Activated naive CD8-positive, alpha-beta T cell treated with anti-CD3 and anti-CD28 coated beads, Interleukin-2, amount 50 U/mL, for 16 hours (primary cell): ENCODE data around the gene KCTD20.
"Not testable (repeated sequence)": the region's sequence is repeated elsewhere in the genome, so short reads cannot be mapped to it uniquely, and the experiment has no call there.

Experiments
- DNase-seq: peaks from one replicate; pipeline ENCODE4 v3.0.0-alpha.2; 2020; ENCODE audit warnings: low read depth, low spot score

KCTD20 gene

DNA sequence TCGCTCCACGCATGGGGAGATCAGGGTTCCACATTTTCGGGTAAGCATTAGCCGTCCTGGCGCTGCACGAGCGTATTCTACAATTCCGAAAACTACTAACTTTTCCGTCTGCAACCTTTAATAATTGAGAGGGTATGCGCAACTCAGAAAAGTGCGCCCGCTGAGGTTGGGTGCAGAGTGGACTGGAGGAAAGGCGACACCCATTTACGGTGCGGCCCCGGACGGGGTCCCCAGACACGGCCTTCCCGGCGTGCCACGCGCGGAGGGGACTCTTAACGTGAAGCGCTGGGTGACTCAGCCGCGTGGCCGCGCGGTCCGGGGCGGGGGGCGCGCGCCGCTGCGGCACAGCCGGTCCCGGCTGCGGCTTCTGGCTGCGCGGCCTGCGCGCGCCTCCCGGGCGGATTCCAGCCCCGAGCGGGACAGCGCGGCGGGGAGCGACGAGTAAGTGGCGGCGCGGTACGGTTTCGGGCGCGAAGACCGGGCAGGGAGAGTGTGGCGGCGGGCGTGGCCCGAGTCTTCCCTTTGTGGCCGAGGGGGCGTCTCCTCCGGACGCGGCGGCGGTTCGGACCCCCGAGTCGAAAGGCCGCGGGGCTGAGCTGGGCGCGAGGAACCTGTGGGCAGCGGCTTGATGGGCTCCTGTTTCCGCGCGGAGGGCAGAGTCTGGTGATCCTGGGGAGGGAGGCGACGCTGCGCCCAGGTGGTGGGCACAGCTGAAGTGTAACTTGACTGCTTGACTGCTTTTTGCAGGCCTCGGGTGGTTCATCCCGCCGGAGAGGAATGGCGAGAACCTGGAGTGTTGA, at the start of gene KCTD20, which contains the start of gene PXT1:
KCTD20 (plus strand) TSS at position 330 of the 800 bp plus-strand sequence. CDS start 27,098 bp downstream, outside the sequence.
PXT1 (minus strand) TSS at position 184 of the 800 bp plus-strand sequence. CDS start 16,772 bp downstream, outside the sequence.
- DNase-seq, result peak; percentile 78

DNA sequence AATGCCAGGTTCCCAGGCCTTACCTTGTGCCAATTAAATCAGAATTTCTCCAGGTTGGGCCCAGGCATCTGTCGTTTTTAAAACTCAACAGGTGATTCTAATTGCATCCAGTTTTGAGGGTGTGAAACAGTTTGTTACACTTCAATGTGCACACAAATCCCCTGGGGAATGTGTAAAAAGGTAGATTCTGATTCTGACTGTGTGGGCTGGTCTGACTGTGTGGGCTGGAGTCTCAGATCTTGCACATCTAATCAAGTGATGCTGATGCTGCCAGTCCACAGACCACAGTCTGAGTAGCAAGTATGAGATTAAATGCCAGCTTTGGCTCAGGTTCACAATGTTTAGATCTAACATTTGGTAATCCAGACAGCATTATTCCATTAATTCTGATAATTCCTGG, 42.8 kb upstream of the KCTD20 start:
- no peak for DNase-seq

DNA sequence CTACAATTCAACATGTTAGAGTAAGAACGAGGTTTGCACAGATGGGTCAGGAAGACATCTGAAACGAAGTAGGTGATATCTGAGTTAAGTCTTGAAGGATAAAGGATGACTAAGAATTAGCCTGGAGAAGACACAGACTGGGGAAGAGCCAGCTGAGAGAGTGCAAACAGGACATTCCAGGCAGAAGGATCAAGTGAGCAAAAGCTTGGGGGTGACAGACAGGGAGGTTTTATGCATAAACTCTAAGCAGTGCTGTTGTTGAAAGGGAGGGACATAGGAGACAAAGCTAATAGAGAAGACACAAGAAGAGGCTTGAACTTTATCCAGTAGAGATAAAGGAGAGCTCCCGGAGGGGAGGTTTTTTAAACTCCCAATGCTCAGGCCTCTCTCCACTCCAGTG, 40.3 kb upstream of the KCTD20 start:
- DNase-seq, result no peak

DNA sequence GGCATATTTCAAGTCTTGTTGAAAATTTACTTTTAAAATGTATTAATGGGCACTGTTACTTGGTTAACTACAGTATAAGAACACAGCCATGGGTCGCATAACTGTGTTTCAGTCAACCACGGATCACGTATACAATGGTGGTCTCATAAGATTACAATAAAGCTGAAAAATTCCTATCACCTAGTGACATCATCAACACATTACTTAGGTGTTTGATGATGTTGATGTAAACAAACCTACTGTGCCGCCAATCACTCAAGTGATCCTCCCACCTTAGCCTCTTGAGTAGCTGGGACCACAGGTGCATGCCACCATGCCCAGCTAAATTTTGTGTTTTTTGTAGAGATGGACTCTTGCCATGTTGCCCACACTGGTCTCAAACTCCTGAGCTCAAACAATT, 38.6 kb upstream of the KCTD20 start:
- no peak for DNase-seq

DNA sequence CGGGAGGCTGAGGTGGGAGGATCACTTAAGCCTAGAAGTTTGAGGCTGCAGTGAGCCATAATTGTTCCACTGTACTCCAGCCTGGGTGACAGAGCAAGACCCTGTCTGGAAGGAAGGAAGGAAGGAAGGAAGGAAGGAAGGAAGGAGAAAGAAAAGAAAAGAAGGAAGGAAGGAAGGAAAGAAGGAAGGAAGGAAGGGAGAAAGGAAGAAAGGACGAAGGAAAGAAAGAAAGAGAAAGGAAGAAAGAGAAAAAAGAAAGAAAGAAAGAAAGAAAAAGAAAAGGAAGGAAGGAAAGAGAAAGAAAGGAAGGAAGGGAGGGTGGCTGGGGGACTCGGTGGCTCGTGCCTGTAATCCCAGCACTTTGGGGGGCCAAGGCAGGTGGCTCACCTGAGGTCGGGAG, 33.1 kb upstream of the KCTD20 start:
- not testable (repeated sequence) for DNase-seq

DNA sequence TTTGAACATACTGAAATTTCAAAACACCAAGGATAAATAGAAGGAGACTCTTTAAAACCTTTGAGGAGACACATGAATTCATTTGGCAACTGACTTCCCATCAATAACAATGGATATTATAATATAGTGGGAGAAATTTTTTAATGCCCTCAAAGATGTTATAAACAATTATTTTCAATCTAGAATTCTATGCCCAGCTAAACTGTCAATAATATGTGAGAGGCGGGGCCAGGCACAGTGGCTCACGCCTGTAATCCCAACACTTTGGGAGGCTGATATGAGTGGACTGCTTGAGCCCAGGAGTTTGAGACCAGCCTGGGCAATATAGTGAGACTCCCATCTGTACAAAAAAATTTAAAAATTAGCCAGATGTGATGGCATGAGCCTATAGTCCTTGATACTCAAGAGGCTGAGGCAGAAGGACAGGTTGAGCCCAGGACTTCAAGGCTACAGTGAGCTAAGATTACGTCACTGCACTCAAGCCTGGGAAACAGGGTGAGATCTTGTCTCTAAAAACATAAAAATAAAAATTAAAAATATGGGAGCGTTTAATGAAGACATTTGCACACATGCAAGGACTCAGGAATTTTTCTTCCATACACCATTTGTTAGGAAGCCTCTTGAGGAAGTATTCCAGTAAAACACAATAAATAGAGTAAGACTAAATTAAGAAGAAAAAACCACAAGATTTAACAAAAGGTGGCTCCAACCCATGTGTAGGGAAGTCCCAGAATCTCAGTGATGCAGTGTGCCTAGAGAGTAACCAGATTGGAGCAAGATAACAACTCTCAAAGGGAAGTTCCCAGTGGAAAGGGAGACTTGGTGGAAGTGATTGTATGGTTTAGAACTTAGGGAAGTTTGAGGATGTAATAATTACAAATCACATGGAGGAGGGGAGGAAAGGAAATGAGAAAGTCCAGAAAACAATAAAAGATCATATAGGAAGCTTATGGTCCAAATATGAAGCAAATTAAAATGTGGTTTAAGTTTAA, 29.0 kb upstream of the KCTD20 start:
- no peak for DNase-seq

DNA sequence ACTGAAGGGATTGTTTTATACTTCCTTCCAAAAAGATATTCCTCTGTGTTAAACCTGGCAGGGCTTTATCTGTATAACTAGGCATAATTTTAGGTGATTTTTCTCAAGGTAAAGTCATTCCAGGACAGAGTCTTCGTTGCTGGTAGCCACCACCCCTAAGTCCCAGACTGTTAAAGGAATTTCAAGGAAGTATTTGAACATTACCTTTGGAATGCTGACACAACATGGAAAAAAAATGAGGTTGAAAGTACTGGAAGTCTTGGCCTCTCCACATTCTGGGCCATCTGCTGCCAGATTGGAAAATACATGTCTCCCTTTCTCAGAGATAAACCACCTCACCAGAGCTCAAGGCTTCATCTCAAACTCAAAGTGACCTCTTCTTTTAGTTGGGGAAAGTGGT, 28.3 kb upstream of the KCTD20 start:
- no peak for DNase-seq

DNA sequence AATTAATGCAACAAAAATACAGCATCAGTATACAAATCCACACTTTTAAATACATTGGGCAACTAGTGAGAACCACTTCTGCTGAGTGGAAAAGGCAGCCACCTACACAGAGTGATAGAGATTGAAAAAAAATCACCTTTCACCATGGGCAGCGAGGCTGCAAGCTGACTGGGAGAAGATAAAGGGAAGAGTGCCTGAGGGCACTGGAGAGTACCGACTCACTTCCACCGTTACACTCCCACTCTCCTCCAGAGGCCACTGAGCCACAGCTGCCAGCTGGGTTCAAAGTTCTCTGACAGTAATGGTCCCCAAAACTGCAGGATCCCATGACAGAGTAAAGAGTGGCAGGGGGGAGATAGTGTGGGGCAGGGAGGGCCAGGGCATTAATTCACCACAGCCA, 24.2 kb upstream of the KCTD20 start:
- no peak for DNase-seq

DNA sequence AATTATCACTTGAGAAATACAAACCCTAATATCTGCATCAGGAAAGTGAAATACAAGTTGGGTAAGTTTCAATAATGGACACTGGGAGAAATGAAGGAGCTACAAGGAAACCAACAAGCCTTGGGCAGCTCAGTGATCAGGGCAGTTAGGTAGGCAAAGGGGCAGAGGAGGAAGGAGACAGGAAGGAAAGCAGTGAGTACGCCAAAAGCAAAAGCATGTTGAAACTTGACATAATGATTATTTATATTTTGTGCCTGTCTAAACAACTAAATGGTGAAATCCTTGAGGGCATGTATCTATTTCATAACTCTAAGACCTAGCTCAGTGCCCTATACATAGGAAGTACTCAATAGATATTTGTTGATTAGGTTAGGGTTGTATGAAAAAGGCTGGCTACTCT, 23.5 kb upstream of the KCTD20 start:
- DNase-seq, result no peak

DNA sequence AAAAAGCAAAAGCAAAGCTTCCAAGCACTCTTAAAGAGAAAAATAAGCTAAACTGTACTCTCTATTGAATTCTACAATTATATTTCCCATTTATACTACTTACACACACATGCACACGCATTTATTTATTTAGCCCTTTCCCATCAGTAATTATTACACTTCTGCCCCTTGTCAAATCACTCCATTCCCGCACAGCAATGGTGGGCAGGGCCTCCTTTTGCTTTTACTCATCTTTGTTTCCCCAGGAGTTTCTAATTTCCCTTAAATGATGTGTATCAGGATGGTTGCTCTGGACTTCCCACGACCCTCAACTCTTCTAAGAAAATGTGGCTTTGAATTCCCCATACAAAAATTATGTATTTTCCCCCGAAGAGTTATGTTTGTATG, 20.1 kb upstream of the KCTD20 start:
- no peak for DNase-seq

DNA sequence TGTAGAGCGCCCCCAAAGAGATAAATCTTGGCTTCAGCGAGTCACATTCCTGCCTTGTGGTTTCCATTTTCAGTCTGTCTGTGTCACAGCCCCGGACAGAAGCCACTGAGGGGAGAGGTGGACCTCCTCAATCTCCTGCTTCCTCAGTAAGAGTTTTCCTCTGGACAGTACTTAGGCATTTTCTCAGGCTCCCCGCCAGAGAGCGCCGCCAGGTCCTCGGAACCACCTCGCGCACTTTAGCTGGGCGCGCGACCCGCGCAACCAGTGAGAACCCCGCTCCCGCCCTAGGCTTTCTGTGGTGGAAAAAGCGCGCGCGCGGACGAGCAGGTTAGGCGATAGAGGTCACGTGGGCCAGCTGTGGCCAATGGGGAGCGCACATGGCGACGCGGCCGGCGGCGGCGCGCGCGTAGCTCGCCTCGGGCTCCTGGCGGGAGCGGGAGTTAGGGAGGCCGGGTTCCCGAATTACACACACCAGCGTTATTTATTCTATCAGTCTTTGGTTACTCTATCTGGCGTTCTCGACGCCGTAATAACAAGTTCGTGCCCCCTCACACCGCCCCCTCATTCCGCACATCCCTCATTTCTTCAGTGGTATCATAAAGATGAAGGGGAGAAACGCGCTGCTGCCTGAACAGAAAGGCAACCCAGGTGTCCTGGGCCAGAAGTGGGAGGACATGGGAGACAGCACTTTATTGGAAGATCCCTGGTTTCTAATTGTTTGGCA, 19.5 kb upstream of the KCTD20 start:
- peak; percentile 93 for DNase-seq

DNA sequence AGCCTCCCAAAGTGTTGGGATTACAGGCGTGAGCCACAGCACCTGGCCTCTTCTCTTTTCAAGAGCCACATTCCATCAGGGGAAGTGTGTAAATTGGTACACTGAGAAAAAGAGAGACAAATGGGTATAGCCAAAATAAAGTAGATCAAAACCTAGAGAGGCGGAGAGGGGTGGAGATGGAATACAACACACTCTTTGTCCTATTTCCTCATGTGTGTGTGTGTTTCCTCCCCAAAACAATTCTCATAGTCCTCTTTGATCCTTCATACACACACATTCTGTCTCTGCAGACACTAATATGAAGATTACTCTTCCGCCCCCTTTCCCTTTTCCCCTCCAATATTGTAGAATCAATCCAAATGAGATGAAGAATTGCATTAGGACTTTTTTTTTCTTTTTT, 16.2 kb upstream of the KCTD20 start:
- no peak for DNase-seq

DNA sequence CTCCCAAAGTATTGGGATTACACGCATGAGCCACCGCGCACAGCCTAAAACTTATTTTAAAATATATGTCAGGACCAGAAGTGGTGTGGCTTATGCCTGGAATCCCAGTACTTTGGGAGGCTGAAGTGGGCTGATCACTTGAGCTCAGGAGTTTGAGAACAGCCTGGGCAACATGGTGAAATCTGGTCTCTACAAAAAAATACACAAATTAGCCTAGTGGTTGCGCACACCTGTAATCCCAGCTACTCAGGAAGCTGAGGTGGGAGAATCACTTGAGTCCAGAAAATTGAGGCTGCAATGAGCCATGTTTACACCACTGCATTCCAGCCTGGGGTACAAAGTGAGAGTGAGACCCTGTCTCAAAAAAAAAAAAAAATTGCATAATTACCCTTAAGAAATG, 13.9 kb upstream of the KCTD20 start:
- no peak for DNase-seq

DNA sequence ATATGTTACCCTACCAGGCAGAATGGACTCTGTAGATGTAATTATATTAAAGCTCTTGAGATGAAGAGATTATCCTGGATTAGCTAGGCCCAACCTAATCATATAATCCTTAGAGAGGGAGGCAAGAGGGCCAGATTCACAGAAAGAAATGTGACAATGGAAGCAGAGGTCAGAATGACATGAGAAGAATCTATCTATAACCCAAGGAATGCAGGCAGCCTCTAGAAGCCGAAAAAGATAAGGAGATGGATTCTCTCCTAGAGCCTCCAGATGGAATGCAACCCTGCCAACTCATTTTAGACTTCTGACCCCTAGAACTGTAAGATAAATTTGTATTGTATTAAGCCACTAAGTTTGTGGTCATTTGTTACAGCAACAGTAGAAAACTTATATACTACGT, 12.4 kb upstream of the KCTD20 start:
- DNase-seq, result no peak

DNA sequence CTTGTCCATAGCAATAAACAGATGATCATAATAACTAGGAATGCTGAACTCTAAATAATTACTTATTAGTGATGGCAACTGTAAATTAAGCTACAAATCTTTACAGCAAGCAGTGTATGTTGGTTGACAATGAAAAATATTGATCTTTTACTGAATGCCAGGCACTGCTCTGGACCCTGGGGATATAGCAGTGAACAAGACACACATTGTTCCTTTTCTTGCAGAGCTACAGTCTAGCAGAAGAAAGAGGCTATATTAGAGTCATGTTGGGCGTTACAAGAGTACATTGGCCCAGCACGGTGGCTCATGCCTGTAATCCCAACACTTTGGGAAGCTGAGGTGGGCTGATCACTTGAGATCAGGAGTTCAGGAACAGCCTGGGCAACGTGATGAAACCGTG, 11.6 kb upstream of the KCTD20 start:
- DNase-seq, result no peak

DNA sequence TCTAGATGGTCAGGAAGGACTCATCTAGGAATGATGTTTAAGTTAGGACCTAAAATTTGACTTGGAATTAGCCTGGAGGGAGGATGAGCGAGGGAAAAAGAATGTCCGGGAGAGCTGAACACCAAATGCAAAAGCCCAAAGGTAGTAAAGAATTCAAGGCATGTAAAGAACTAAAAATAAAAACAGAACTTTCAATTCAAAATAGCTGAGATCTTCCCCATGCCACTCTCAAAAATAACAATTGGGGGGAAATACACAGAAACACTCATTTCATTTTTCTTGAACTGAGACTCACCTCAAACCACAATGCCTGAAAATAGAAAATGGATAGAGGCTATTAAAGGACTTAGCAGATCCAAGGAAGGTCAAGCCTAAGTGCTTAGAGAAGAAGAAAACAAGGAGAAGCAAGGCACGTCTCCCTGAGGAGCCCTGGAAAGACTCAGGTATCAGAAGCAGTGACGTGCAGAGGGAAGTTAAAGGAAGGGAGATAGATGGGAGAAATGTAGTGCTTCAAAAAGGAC, 10.6 kb upstream of the KCTD20 start:
- no peak for DNase-seq

DNA sequence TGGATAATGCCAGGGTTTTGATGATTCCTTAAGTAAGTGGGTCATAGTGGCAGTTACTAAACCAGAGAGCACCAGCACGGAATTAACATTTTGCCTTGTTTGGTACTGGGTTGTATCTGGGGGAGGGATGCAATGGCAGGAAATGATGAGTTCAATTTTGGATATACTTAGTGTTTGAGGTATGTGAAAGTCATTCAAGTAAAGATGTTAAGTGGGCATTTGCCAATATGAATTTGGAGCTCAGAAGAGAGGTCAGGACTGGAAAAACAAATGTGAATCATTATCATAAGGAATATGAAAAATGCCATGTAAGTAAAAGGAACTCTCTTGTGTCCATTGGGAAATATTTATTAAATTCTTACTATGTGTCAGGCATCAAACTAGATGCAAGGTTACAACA, 6.3 kb upstream of the KCTD20 start:
- DNase-seq, result no peak

DNA sequence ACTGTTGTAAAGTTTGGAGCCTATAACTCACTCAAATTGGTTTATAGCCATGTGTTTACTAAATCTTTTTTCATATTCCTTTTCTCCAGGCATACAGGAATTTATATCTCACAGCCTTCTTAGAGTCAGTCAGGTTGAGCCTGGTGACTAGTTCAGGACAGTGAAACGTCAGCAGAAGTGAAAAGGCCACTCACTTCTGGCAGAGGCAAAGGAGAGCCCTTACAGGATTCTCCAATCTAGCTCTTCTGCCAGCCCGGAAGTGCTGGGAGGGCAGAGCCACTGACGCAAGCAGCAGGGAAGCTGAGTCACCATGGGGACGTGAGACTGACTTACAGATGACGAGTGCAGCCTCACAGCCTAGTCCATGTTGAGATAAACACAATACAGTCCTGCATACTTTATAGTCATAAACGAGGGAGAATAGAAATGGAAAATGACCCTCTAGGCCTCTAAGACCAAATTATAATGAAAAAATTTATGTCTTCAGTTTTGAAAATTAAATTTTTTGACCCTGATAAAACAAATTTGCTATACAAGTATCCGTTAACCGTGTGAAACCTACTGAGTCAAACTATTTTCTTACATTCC, 1.4 kb upstream of the KCTD20 start:
- DNase-seq, result peak; percentile 64

DNA sequence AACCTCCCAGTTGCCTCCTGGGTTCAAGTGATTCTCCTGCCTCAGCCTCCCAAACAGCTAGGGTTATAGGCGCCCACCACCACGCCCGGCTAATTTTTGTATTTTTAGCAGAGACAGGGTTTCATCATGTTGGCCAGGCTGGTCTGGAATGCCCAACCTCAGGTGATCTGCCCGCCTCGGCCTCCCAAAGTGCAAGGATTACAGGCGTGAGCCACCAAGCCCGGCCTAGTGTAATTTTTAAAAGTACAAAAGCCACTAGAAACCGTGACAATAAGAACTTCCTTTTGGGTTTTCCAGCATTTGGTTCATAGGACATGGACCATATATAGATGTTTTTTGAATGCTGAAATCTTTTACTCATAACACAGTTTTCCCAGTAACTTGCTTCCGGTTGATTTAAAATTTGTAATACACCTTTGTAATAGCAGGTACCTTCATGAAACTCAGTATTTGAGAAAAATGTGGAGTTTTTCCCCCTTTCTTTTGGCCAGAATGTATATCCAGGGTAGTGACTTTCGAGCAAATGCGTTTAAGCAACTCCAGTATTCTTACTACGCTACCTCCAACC, 613 bp upstream of the KCTD20 start:
- no peak for DNase-seq

DNA sequence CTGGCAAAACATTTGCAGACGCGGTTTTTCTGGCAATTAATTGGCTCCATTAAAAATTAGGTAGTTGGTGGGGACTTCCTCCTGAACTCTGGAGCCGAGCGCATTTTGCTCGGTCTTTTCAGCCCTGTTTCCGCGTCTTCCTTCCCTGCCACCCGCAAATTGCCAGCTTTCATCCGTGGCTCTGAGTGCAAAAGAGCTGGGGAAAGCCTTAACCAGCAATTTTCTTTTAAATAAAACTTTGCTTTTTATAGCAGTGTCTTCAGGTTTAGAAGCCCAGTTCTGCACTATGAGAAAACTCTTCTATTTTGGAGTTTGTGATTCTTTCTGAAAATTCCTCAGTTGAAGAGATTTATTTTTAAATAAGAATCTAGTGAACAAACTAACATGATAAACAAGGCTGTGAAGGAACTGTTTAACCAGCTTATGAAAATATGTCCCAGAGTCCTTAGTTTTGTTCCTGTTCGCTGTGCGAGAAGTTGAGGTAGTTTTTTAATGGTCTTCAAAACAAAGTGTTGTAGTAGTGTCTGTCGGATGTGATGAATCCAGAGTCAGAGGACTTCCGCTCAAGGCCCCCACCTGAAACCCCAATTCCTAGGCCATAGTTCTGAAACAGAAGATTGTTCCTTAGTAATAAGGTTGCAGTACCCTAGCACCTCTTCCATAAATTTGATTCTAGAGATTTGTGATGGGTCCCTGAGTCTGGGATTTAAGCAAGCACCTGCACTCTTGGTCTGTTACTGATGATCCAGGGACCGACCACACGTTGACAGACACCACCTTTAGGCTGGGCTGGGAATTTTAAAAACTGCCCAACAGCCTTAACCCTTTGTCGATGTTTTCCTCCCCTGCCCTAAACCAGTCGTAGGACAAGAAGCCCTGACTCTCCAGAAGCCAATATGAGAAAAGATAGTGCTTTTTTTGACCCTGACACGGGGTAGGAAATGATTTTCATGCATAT, 950 bp downstream of the KCTD20 start:
- DNase-seq, result no peak
